ENCODE results near the gene MGARP.

DNA sequence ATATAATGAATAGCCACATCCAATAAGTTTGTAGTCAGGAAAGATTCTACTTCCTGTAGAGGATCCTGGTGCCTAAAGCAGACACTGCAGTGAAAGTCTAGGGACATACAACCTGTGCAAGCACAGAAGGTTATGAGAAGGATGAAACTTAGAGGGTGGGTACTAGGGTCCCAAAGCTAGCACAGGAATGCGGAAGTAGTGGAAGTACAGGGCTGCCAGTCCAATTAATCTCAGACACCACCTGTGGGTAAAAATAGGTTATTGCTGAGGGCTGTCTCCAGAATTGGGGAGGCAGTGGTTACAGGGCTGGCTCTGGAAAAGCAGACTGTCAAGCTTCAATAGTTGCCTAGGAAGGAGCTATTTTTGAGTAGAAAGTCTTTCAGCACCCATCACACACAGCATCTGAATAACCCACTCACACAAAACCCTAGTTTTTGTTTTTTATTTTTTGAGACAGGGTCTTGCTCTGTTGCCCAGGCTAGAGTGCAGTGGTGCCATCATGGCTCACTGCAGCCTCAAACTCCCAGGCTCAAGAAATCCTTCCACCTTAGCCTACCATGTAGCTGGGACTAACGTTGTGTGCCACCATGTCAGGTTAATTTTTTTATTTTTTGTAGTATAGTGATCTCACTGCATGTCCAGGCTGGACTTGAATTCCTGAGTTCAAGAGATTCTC, 52.2 kb downstream of the MGARP start:
- TF ChIP-seq GATA2 (IDR thresholded peaks at IDR 0.05; ENCODE audit: low read depth, low read length) (no peak), GATA3 (IDR thresholded peaks at IDR 0.05; ENCODE audit: low read depth, low read length) (no peak)

All from SH-SY5Y (cell line).